HT1080 (cell line): ENCODE measurements around the gene ADAP1. TPM values are rescaled to one million over a fixed set of nuclear protein-coding genes. Genes with fewer than 3 reads are reported as not detected.

Source experiments
- DNase-seq: peaks from one replicate; pipeline ENCODE4 v3.0.0-alpha.2; 2015; ENCODE audit warnings: low read depth
- total RNA-seq: library from RNA; depleted of rRNA; stranded (reverse); fragments of >200 nt; shearing (Covaris generic); gene quantifications from 2 replicates; pipeline ENCODE4 v1.2.3, GENCODE V29; 2014

Gene ADAP1
- total RNA-seq, 1 experiment from 2014 or later = 1.6 TPM

GRCh38 chr7:896346-897075 lies 58.0 kb downstream of the ADAP1 start:
- no peak for DNase-seq

GRCh38 chr7:895451-896052 lies 58.9 kb downstream of the ADAP1 start:
- no peak for DNase-seq

GRCh38 chr7:894927-895450 lies 59.5 kb downstream of the ADAP1 start:
- DNase-seq = no peak

GRCh38 chr7:894164-894867 lies 60.2 kb downstream of the ADAP1 start:
- no peak for DNase-seq

DNA sequence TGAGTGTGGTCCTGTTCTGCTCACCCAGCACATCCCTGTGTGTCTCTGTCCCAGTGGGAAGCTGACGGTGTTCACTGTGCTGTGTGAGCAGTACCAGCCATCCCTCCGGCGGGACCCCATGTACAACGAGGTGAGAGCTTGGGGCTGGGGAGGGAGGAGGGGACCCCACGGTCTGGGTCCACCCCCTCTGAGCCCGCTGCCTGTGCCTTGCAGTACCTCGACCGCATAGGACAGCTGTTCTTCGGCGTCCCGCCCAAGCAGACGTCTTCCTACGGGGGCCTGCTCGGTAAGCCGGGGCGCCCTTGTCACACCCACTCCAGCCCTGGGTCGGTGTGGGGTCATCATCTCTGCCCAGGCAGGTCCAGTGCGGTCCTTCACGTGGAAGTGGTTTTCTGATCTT lies 60.8 kb downstream of the ADAP1 start:
- DNase-seq = no peak

GRCh38 chr7:892648-893593 lies 61.6 kb downstream of the ADAP1 start:
- no peak for DNase-seq

- no peak for DNase-seq
These were observed 62.7 kb downstream of the ADAP1 start for GRCh38 chr7:891805-892204.

DNA sequence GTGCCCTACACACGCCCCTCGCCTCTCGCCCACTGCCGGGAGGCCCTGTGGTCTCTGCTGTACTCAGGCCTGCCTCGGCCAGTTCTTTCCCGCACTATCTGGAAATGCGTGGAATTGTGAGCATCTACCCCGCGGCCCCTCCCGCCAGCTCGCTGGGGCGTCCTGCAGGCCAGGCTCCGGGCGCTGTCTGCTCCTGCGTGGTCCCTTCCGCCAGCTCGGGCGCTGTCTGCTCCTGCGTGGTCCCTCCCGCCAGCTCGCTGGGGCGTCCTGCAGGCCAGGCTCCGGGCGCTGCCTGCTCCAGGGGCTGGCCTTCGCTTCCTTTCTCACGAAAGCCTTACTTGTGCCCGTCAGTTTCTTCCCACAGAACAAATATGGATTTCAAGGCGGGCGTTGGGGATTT lies 63.2 kb downstream of the ADAP1 start:
- DNase-seq = no peak

- no peak for DNase-seq
These were observed 63.6 kb downstream of the ADAP1 start for GRCh38 chr7:890868-891267.

- no peak for DNase-seq
These were observed 65.1 kb downstream of the ADAP1 start for GRCh38 chr7:889391-889790.

- no peak for DNase-seq
These were observed 65.5 kb downstream of the ADAP1 start for GRCh38 chr7:889025-889390.

DNA sequence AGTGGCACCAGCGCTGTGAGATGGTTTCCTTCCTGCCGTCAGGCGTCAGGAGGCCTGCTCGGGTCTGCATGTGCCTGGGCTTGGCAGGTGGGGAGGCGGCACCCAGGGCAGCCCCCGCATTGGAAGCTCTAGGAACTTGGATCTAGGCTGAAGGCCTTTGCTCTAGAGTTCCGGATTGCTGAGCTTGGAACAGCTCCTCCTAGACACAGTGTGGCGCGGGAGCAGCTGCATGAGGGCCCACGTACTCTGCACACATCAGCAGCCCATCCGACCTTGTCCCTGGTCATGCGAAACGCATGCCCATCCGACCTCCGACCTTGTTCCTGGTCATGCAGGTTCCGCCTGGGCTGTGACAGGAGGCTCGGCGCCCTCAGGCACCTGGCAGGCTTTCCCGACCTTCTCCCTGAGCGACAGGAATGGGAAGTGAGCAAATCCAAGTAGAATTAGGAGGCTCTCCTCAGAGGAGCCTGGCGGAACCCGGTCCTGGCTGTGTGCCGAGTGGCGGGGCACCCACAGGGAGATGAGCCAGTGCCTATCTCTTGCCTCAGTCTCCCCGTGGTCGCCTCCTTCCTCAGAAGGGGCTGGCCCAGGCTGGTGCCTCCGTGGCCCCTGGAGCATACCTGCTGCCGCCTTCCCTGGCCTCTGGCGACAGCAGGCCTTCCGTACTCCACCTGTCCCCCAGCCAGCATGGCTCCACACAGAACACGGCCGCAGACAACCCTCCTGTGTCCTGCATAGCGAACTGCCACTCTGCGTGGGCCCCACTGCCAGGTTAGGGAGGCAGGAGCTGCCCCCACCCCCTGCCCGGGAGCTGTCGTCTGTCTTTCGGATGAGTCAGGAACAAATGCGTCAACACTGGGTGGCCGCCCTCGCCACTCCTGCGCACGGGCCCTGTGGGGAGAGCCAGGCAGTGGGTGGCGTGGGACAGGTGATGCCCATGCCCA lies 66.1 kb downstream of the ADAP1 start:
- no peak for DNase-seq

DNA sequence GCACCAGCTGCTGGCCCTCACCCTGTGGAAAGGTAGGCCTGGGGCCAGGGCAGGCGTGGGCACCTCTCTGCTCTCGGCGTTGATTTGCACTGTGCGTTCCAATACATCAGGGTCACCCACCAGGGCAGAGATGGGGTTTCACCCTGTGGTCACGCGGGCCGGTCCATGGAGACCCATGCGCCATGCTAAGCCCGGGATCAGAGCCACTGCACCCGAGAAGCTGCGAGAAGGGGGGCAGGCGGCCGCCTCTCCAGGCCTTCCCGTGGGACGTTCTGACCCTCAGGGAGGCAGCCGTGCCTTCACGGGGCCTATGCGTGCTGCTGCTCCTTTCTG lies 67.0 kb downstream of the ADAP1 start:
- no peak for DNase-seq

DNA sequence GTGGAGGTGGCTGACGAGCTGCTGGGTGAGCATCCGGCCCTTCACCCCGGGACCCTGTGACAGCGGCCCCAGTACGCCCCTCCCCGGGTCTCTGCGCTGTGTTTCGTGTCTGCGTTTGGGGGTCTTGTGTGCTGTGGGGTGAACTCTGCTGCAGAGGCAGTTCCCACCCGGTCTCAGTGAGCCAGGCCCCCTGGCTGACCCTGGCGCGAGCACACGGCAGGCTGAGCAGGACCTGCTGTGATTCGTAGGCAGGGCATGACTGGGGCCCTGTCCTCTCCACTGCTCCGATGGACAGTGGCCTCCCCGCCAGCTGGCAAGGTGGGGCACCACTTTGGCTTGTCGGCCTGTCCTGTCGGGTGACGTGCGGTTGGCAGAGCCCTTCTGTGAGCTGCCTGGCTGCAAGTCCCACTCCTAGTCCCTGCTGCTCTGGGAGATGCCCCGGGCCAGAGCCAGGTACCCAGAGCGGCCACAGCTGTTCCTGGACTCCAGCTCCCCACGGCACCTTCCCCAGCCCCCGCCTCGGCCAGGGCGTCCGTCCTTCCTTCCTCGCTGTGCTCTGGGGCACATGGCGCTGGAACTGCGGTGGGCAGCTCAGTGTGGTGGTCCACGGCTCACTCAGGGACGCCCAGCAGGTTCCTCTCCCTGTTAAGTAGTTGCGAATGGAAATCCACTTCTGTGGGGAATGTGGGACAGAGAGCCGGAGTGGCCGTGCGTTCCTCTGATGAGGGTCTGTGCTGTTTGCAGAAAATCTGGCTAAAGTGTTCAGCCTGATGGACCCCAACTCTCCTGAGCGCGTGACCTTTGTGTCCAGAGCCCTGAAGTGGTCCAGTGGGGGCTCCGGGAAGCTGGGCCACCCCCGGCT lies 67.6 kb downstream of the ADAP1 start:
- DNase-seq = no peak

DNA sequence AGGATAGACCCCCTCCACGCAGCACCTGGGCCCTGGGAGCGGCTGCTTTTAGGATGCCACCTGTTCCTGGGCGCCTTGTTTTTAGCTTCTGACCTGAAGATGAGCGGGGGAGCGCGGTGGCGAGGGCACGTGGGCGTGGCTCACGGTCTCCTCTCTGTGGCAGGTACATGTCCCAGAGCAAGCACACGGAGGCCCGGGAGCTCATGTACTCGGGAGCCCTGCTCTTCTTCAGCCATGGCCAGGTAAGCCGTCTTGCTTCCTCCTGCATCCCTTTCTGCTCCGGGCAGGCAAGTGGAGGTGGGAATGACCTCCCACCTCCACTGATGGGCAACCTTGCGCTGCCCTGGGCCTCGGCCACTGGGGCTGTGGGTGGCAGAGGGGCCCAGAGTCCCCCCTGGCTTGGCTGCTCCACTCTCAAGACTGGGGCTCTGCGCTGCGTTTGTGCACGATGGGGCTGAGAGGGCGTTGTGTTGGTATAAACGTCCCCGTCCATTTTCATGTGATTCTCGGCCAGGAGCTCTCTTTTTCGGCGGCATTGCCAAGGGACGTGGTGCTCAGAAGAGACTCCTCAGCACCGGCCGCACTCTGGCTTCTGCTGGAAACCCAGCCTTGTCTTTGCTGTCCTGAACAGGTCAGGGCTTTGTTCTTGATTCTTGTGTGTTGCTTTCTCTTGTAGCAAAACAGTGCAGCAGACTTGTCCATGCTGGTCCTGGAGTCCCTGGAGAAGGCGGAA lies 68.4 kb downstream of the ADAP1 start:
- DNase-seq = no peak

DNA sequence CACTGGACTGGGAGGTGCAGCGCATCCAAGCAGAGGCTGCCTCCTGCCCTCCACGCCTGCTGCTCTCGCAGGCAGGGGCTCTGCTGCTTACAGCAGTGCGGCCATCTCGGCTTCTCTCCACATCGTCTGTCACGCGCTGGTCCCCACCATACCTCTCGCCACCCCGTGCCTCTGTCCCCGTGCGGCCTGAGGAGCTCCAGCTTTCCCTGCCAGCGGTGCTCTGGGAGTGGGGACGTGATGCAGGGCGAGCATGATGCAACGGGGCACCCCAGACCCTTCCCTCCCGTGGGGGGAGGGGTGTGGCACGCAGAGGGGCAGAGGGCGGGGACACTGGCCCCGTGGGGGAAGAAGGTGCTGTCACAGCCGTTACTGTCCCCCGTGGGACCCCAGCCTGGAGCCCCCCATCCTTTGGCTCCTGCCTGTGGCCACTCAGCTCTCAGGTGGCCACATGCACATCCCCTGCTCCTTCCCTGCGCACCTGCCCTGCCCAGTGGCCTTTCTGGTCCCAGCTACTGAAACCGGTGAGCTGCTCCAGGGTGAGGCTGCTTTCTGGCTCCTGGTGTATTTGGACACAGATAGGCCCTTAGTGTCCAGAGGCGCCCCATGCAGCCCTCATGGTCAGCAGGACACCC lies 69.1 kb downstream of the ADAP1 start:
- DNase-seq = no peak

DNA sequence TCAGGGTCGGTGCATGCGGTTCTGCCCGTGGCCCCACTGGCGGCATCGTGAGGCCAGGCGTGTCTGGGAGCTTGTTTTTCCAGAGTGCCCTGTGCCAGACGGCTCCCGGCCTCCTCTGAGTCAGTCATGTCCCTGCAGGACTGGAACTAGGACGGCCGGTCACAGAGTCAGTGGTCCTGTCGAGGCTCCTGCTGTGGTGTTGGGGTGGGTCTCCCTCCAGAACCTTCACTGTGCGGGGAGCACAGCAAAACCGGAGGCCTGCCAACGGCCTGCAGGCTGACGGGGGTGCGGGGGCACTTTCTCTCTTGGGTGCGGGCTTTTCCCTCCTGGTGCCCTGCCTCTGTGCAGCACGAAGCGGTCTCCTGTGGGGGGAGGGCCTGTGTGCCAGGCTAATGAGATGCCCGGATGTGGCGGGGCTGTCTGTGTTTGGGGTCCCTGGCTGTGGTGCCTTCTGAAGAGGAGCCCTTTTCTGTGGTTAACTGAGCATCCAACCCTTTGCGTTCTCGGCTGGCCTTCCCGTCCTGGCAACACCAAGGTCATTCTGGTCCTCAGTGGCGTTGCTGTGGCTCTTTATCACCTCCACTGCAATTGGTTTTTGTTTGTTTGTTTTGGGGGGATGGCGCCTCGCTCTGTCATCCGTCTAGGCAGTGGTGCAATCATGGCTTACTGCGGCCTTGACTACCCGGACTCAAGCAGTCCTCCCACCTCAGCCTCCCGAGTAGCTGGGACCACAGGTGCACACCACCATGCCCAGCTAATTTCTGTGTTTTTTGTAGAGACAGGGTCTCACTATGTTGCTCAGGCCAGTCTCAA lies 70.1 kb downstream of the ADAP1 start:
- DNase-seq = no peak
